HG03159 (cell line): ENCODE results near the gene CUBN.
A peak's percentile ranks its signal among the peaks of the same experiment; 100 is the strongest.
"Not testable (repeated sequence)": the region's sequence is repeated elsewhere in the genome, so short reads cannot be mapped to it uniquely, and the experiment has no call there.

Experiments
- ATAC-seq: cut with Tn5 transposase; IDR thresholded peaks from one replicate; pipeline ENCODE4 v1.9.1; 2021; ENCODE audit warnings: mild to moderate bottlenecking, moderate library complexity; ENCODE audit not compliant: unreplicated experiment

Gene CUBN

GRCh38 chr10:16843252-16843870, 286.2 kb downstream of the CUBN start:
- no peak for ATAC-seq

- ATAC-seq, result no peak
Measured at GRCh38 chr10:16835228-16835627, 294.4 kb downstream of the CUBN start.

DNA sequence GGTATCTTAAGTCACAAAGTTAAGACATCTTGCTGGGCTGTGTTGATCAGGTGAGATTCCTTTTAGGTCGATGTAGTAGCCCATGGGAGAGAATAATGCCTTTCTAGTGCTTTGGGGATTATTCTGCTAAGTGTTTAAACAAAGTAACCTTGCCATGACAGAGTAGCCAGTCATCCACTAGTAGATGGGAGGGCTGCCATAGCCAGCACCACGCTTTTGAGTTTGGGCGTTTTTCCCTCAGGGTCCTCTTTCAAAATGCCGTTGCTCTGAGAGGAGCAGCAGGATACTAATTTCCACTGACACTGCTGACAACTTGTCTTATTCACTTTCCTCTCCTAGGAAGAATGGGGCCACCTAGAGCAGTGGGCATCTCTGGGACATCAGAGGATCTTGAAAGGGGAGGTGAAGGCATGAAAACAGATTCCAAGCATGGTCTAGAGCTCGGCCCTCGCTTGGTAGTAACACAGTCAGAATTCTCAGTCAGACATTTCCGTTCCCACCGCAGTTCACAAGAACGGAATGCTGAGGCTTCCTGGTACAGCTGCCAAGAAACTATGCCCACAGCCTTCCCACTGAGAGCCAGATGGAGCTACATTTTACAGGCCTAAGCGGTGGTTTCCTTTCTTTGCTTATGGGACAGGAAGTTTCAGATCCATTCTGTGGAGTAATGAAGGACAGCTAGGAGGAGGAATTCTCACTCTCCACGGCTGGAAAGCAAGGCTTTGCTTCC, 297.1 kb downstream of the CUBN start:
- ATAC-seq, result no peak

- ATAC-seq, result no peak
Measured at GRCh38 chr10:16828701-16829175, 300.9 kb downstream of the CUBN start.

GRCh38 chr10:16828114-16828568, 301.5 kb downstream of the CUBN start:
- peak; percentile 81 for ATAC-seq

- not testable (repeated sequence) for ATAC-seq
Measured at GRCh38 chr10:16827474-16827873, 302.1 kb downstream of the CUBN start.

DNA sequence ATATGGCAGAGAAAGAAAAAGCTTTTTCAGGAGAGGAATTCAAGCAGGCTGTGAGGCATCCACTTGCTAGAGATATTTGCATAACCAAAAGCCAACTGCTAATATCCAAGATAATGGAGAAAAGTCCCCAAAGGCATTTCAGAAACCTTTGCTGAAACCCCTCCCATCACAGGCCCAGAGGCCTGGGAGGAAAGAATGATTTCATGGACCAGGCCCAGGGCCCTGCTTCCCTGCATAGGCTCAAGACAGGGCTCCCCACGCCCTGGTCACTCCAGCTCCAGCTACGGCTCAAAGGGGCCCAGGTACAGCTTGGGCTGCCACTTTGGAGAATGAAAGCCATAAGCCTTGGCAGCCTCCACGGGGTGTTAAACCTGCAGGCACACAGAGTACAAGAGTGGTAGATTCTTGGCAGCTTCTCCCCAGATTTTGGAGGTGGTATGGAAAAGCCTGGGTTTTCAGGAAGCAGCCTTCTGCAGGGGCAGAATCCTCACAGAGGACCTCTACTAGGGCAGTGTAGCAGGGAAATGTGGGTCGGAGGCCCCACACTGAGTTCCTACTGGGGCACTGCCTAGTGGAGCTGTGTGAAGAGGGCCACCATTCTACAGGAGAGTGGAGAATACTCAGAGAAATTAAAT, 306.8 kb downstream of the CUBN start:
- no peak for ATAC-seq

DNA sequence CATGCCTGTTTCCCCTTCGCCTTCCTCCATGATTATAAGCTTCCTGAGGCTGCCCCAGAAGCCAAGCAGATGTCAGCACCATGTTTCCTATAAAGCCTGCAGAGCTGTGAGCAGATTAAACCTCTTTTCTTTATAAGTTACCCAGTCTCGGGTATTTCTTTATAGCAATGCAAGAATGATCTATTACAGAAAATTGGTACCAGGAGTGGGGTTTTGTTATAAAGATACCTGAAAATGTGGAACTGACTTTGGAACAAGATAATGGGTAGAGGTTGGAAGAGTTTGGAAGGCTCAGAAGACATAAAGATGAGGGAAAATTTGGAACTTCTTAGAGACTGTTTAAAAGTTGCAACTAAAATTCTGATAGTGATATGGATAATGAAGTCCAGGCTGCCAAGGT, 307.6 kb downstream of the CUBN start:
- no peak for ATAC-seq

GRCh38 chr10:16820421-16820820, 309.2 kb downstream of the CUBN start:
- ATAC-seq, result no peak

- ATAC-seq, result no peak
Measured at GRCh38 chr10:16820018-16820417, 309.6 kb downstream of the CUBN start.

DNA sequence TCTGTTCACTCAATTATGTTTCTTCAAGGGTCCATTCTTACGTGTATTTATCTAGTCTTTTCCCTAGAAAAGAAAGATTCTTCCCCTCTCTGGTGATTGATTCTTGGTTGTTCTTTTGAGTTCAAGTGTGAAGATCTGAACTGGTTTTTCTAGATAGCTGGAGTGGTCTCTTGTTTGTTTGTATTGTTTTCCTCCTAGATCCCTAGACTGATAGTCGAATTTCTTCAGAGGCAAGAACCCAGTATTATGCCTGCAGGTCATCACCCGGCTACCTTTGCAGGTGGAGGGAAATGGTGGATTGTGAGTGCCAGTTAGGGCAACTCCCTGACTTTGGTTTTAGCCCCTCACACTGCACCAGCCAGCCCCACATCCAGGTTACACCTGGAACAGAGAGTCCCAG, 310.2 kb downstream of the CUBN start:
- ATAC-seq, result no peak

DNA sequence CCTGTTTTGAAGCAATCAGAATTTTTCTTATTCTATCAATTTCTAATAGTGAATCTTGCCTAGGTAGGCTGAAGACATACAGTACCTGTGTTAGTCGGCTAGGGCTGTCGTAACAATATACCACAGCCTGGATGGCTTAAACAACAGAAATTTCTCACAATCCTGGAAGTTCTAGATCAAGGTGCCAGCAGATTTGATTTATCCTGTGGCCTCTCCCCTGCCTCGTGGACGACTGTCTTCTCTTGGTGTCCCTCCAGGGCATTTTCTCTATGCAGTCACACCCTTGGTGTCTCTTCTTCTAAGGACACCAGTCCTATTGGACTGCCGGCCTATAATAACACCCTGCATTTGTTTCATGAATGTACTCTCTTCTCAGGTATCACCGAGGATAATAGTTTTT, 310.6 kb downstream of the CUBN start:
- no peak for ATAC-seq

DNA sequence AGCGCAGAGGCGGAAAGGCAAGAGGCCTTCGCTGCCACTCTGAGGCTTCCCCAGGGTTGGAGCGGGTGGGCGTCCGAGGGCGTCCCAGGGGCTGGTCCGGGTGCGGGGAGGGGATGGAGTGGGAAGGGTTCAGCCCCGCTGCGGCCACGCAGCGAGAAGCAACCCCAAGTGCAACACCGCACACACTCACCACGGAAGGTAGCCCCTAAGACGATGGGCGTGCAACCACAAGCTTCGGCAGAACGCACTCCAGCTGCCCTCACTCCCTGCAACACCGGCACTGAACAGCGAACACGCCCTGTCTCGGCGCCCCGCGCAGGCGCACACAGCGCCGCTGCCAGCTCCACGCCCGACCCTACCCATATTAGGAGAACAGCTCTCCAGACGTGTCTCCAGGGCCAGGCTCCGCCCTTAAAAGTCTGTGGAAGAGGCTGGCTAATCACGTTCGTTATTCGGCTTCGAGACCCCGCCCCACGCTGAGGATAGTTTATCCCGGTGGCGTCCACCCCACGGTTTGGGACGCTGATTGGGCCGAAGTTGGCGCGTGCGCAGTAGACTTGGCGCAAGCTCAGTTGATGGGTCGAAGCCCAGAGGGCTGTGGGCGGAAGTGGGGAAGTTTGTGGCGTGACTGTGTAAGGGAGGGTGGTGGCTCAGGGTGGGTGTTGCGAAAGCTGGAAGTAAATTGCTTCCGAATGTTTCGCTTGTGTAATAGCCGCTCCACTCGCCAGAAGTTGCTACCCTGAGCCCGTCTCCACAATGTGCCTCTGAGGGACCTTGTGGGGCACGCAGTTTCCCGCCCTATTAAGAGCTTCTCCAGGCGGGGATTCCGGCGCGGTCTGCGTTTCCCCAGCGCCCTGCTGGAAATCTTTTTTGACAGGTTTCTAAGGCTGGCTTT, 312.2 kb downstream of the CUBN start, which contains the start of gene RSU1:
Gene RSU1, minus strand, starts transcription at position 300 of the 895 bp plus-strand sequence. CDS start 343 bp downstream, outside the sequence.
- peak; percentile 99 for ATAC-seq

DNA sequence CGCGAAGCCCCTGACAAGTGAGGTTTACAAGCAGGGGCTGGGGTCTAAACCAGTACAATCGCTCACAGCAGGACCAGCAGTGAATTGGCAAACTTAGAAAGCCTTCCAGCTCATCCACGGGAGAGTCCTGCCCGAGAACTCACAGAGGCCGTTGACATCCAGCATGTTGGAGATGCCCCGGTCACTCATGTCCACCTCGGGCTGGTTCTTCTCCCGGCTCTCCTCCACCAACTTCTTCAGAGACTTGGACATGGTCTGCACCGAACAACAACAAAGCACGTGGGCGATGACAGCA, 312.8 kb downstream of the CUBN start:
- no peak for ATAC-seq

DNA sequence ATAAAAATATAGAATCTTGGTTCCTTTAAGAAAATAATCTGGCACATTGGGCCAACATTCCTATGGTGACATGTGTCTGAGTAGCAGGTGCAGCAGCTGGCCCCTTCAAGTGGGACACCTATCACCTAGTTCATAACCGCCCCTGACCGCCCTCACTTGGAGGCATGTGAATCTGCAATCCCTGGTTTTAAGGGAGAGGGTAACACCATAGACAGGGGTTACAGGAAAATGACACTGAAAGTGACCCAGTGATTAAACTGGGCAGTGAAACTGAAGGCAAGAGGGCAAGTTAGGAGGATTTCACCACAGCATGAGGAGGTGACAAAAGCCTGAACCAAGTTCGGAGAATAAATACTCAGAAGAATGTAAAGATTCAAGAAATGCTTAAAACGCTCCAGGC, 313.4 kb downstream of the CUBN start:
- ATAC-seq, result no peak

GRCh38 chr10:16814012-16814411, 315.6 kb downstream of the CUBN start:
- ATAC-seq, result no peak

GRCh38 chr10:16812676-16813075, 316.9 kb downstream of the CUBN start:
- no peak for ATAC-seq

GRCh38 chr10:16811765-16812164, 317.8 kb downstream of the CUBN start:
- no peak for ATAC-seq

- ATAC-seq, result no peak
Measured at GRCh38 chr10:16811292-16811691, 318.3 kb downstream of the CUBN start.

DNA sequence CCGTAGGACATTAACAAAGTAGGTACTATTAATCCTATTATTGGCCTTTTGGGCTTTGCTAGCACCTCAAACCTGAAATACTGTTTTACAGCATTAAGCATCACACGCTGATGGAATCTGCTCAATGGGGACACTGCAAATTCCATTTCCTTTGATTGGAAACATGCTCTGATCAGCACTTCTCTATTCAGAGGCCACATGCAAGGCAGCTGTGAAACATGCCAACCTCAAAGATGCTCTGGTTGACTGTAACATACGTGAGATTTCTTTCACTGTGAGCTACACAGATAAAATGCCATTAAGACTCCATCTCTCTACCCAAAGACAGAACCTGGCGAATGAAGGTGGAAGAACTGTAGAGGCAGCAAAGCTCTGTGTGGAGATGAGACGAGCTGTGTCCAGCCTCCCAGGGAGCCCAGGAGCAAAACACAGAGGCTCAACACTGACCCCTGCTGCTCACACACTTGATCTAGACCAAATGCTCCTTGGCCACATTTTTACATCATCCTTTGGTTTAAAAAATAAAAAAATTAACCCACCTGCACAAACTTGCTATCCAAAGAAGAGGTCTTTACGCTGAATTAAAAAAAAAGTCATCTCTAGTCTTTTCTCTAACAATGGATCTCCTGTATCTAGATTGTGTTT, 320.4 kb downstream of the CUBN start:
- ATAC-seq, result peak; percentile 88

GRCh38 chr10:16804123-16804522, 325.5 kb downstream of the CUBN start:
- ATAC-seq, result no peak
